Measurements from ENCODE around the gene SIX2.

DNA sequence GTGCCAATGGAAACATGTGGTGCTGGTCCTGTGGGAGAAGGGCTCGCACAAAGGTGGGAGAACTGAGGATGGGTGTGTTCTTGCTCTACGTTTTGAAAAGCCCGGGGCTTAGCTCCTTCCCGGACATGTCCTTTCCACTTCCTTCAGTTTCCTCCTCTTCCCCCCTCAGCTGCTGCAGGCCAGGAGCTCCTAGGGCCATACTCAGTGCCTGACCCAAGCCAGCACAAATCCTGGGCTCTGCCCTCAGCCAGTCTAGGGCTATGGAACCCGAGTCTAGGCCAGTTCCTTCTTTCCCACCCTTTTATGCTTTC, 1.4 kb upstream of the SIX2 start:
- TF ChIP-seq, protein P1, sequence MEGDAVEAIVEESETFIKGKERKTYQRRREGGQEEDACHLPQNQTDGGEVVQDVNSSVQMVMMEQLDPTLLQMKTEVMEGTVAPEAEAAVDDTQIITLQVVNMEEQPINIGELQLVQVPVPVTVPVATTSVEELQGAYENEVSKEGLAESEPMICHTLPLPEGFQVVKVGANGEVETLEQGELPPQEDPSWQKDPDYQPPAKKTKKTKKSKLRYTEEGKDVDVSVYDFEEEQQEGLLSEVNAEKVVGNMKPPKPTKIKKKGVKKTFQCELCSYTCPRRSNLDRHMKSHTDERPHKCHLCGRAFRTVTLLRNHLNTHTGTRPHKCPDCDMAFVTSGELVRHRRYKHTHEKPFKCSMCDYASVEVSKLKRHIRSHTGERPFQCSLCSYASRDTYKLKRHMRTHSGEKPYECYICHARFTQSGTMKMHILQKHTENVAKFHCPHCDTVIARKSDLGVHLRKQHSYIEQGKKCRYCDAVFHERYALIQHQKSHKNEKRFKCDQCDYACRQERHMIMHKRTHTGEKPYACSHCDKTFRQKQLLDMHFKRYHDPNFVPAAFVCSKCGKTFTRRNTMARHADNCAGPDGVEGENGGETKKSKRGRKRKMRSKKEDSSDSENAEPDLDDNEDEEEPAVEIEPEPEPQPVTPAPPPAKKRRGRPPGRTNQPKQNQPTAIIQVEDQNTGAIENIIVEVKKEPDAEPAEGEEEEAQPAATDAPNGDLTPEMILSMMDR (IDR thresholded peaks at IDR 0.05) = no peak
- no peak for TF ChIP-seq EZH2 (IDR thresholded peaks at IDR 0.05; ENCODE audit: borderline replicate concordance, insufficient read depth, low read depth, low read length, poor library complexity, severe bottlenecking)
